ENCODE results near the gene CNDP1. TPM values are rescaled to one million over a fixed set of nuclear protein-coding genes. Genes with fewer than 3 reads are reported as not detected.

The CNDP1 gene
- total RNA-seq: not detected in 2 replicates

GRCh38 chr18:74534150-74534969, at the start of gene CNDP1:
CNDP1 (plus strand) TSS chr18:74534500; CDS start chr18:74534668, 168 bp downstream.

DNA sequence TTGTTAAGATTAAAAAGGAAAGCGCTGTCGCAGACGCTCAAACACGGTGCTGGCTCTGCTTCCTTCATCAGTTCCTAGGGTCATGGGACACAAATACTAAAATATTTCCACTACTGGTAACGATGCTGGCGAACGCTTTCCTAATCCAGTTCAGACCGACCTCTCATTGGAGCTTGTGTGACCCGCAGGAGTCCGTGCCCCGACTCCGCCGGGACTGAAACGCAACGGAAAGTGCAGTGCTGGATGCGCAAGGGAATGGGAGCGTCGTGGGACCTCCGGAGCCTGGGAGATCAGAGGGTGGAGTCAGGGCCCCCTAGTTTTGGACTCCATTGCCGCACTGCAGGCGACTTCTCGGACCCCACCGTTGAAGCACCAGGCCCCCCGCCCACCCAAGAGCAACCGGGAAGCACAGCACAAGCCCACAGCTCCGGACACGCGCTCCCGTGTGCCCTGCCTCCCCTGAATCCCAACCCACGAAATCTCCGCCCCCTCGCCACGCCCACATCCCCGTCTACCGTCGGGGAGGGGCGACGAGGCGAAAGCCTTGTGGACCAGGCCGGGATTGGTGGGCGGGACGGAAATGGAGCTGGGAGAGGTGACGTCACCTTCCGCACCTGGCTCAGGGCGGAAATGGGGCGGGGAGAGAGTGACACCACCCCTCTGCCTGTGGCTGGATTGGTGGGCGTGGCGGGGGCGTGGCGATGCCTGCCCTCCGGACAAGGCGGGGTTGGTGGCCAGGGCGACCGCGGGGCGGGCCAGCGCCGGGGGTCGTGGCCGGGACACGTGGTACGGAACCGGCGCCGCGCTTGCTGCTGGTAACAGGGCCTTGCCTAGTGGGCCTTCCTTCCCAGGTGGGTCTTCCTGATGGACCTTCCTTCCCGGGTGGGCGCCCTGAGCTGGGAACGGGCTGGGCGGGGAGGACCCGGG, 38.5 kb upstream of the CNDP1 start, which contains the start of gene CNDP2:
Gene CNDP2 (plus strand): TSS at position 783 of the 927 bp plus-strand sequence. CDS start 3,611 bp downstream, outside the sequence.

GRCh38 chr18:74597662-74598349, 63.5 kb downstream of the CNDP1 start, which contains the start of gene ZNF407:
ZNF407 (plus strand) TSS chr18:74597870; CDS start chr18:74631020, 33,150 bp downstream.

Other genes starting within 250 kb of the CNDP1 start
- gene CYB5A, start 242.5 kb upstream of the CNDP1 start, total RNA-seq: 55.4 and 92.7 TPM in 2 replicates
- not detected in 2 replicates for gene C18orf63, start 218.7 kb upstream of the CNDP1 start, total RNA-seq
- gene DIPK1C, start 77.2 kb upstream of the CNDP1 start, total RNA-seq: not detected in 2 replicates
- 31.6 and 84.0 TPM in 2 replicates for gene CNDP2, start 38.1 kb upstream of the CNDP1 start, total RNA-seq
- 12.7 and 16.5 TPM in 2 replicates for gene ZNF407, start 63.4 kb downstream of the CNDP1 start, total RNA-seq